B cell (primary cell): ENCODE measurements around the gene DMC1.

Experiments used
- EZH2 ChIP-seq: IDR thresholded peaks from 2 replicates; pipeline ENCODE4 v1.6.1; 2012; ENCODE audit warnings: borderline replicate concordance, low read depth, mild to moderate bottlenecking, moderate library complexity, low read length; ENCODE audit not compliant: insufficient read depth, poor library complexity, severe bottlenecking
- TF ChIP-seq, protein P1 (sequence below): fragments of 200-600 bp; IDR thresholded peaks from one replicate; pipeline ENCODE4 v1.8.0; 2022; ENCODE audit warnings: antibody characterized with exemption, mild to moderate bottlenecking

DNA sequence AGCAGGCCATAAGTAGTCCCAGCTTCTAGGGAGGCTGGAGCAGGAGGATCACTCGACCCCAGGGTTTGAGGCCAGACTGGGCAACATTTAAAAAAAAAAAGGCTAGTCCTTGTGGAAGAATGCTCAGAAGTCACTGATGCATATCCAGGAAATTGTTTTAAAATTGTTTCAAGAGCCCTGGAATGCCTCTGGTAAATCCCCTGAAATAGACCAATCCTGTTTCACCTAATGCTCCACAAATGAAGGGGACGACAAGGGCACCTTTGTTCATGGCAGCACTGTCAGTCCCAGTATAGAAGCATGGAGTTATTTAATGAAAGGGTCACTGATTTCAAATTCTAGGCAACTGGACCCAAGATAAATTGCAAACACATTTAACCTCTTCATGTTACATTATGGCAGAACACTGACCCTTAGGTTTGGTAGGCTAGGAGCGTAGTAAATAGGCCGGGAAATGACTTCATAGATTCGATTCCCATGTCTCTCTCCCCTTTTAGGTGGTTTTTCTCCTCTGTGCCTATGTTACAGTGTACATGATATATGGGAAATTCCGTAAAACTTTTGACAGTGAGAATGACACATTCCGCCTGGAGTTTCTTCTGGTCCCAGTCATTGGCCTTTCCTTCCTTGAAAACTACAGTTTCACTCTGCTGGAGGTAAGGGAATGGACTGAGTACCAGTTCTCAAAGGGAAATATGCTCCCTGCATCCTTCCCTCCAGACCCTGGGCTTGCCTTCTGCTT, 90.7 kb downstream of the DMC1 start:
- TF ChIP-seq, protein P1, sequence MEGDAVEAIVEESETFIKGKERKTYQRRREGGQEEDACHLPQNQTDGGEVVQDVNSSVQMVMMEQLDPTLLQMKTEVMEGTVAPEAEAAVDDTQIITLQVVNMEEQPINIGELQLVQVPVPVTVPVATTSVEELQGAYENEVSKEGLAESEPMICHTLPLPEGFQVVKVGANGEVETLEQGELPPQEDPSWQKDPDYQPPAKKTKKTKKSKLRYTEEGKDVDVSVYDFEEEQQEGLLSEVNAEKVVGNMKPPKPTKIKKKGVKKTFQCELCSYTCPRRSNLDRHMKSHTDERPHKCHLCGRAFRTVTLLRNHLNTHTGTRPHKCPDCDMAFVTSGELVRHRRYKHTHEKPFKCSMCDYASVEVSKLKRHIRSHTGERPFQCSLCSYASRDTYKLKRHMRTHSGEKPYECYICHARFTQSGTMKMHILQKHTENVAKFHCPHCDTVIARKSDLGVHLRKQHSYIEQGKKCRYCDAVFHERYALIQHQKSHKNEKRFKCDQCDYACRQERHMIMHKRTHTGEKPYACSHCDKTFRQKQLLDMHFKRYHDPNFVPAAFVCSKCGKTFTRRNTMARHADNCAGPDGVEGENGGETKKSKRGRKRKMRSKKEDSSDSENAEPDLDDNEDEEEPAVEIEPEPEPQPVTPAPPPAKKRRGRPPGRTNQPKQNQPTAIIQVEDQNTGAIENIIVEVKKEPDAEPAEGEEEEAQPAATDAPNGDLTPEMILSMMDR, result no peak
- no peak for TF ChIP-seq EZH2
